Spleen (tissue), 7 donors: ENCODE data around the gene ITPA.

ENCODE experiments used
- POLR2AphosphoS5 ChIP-seq, 3 donors: sonication (generic); formaldehyde crosslinking; IDR thresholded peaks; one replicate each; pipeline ENCODE4 v1.5.1; 2017; ENCODE audit warnings: antibody characterized with exemption in 3 of 3
- TF ChIP-seq, protein P1 (sequence below), 11 experiments: fragments of 200-600 bp in 7 of 11; fragments of 450-650 bp in 4 of 11; sonication (generic) in 4 of 11; IDR thresholded peaks in 8 of 11; conservative IDR thresholded peaks in 3 of 11; 1 replicate in 7 of 11; 2 replicates in 4 of 11; pipeline versions ENCODE4 v1.4.0 to v1.8.0; 2016 to 2021; ENCODE audit warnings: antibody characterized with exemption in 11 of 11, inconsistent platforms in 4 of 11, mild to moderate bottlenecking in 1 of 11
- donor health status: DM: no; HTN: no; CAD: no; lungs with moderate emphysema.
- donor health status: DM: no; HTN: no; CAD: no.
- donor health status: DM: no; HTN: no; CAD: no.

DNA sequence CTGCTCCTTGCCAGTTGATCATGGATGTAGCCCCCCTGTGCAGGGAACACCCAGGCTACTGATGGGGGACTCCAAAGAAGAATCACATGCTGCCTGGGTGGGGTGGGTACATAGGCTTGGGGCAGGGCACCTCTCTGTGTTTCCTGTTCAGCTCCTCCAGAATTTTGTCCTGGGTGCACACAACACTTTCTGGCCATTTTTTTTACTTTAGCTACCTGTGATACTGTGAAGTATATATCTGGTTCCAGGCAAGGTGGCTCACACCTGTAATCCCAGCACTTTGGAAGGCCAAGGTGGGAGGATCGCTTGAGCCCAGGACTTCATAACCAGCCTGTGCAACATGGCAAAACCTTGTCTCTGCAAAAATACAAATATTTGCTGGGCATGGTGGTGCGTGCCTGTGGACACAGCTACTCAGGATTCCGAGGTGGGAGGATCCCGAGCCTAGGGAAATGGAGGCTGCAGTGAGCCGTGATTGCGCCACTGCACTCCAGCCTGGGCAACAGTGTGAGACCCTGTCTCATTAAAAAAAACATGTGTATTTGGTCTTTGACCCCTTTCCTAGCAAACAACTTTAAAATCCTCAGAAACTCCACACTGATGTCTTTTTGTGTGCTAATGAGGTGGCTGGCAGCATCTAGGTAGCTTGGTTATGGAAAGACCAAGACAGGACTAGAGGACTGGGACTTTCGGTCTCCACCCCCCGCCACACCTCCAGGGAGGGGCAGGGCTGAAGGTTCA, 15.6 kb downstream of the ITPA start:
- TF ChIP-seq, protein P1, sequence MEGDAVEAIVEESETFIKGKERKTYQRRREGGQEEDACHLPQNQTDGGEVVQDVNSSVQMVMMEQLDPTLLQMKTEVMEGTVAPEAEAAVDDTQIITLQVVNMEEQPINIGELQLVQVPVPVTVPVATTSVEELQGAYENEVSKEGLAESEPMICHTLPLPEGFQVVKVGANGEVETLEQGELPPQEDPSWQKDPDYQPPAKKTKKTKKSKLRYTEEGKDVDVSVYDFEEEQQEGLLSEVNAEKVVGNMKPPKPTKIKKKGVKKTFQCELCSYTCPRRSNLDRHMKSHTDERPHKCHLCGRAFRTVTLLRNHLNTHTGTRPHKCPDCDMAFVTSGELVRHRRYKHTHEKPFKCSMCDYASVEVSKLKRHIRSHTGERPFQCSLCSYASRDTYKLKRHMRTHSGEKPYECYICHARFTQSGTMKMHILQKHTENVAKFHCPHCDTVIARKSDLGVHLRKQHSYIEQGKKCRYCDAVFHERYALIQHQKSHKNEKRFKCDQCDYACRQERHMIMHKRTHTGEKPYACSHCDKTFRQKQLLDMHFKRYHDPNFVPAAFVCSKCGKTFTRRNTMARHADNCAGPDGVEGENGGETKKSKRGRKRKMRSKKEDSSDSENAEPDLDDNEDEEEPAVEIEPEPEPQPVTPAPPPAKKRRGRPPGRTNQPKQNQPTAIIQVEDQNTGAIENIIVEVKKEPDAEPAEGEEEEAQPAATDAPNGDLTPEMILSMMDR (IDR thresholded peaks at IDR 0.05 in 8 of 11, conservative IDR thresholded peaks at IDR 0.05 in 3 of 11), result no peak
- TF ChIP-seq POLR2AphosphoS5 (IDR thresholded peaks at IDR 0.05), result no peak
